PC-9 (cell line): ENCODE measurements around the gene ATXN7L2. TPM values are rescaled to one million over a fixed set of nuclear protein-coding genes. Genes with fewer than 3 reads are reported as not detected.

Source experiments
- BruUV-seq: library from RNA; stranded (reverse); fragments of 400-500 nt; replicated peaks from 2 replicates; lab custom pipeline; 2021; lab: Mats Ljungman, UMichigan
- CTCF ChIA-PET: fragments of 300-600 bp; sonication (Branson Sonifier 250); formaldehyde crosslinking; loops from one replicate; lab custom pipeline; 2022; ENCODE audit warnings: antibody characterized with exemption; lab: Charles Lee
- POLR2A ChIA-PET: fragments of 300-600 bp; sonication (Branson Sonifier 250); formaldehyde crosslinking; loops from one replicate; lab custom pipeline; 2022; ENCODE audit warnings: antibody characterized with exemption; ENCODE audit not compliant: unreplicated experiment; lab: Charles Lee
- DNase-seq, 2 experiments: peaks; one replicate each; pipeline versions ENCODE4 v3.0.0 to v3.0.0-alpha.2; 2015 to 2022; ENCODE audit warnings: mixed read lengths in 1 of 2
- H2AFZ ChIP-seq: fragments of 200-600 bp; sonication (generic); 2 replicates; pipeline ENCODE4 v1.8.1; 2017; ENCODE audit warnings: antibody characterized with exemption
- H3F3A ChIP-seq: fragments of 200-600 bp; sonication (generic); 2 replicates; pipeline ENCODE4 v1.8.1; 2017; ENCODE audit warnings: antibody characterized with exemption, mild to moderate bottlenecking, low read depth; ENCODE audit not compliant: insufficient read depth
- H3K27ac ChIP-seq: fragments of 200-600 bp; sonication (generic); 2 replicates; pipeline ENCODE4 v1.6.1; 2016; ENCODE audit warnings: mixed run types
- H3K27me3 ChIP-seq: fragments of 200-600 bp; sonication (generic); 2 replicates; pipeline ENCODE4 v1.6.1; 2016; ENCODE audit warnings: low read depth, mixed run types; ENCODE audit not compliant: insufficient read depth
- H3K36me3 ChIP-seq: fragments of 200-600 bp; sonication (generic); 2 replicates; pipeline ENCODE4 v1.6.1; 2016; ENCODE audit warnings: low read depth, mixed run types
- H3K4me1 ChIP-seq: fragments of 200-600 bp; sonication (generic); replicated peaks from 2 replicates; pipeline ENCODE4 v1.6.1; 2016; ENCODE audit warnings: mixed run types; ENCODE audit not compliant: insufficient read depth
- H3K4me2 ChIP-seq: fragments of 200-600 bp; sonication (generic); 2 replicates; pipeline ENCODE4 v1.6.1; 2017; ENCODE audit warnings: mixed run types
- H3K4me3 ChIP-seq: fragments of 200-600 bp; sonication (generic); 2 replicates; pipeline ENCODE4 v1.6.1; 2016; ENCODE audit warnings: mixed run types
- H3K79me2 ChIP-seq: fragments of 200-600 bp; sonication (generic); 2 replicates; pipeline ENCODE4 v1.6.1; 2017; ENCODE audit warnings: low read depth, mixed run types
- H3K9me2 ChIP-seq: fragments of 200-600 bp; sonication (generic); 2 replicates; pipeline ENCODE4 v1.8.1; 2017; ENCODE audit warnings: mild to moderate bottlenecking; ENCODE audit not compliant: insufficient read depth
- H3K9me3 ChIP-seq: fragments of 200-600 bp; sonication (generic); 2 replicates; pipeline ENCODE4 v1.8.1; 2016; ENCODE audit warnings: low read depth; ENCODE audit not compliant: insufficient read depth
- H4K20me1 ChIP-seq: fragments of 200-600 bp; sonication (generic); 2 replicates; pipeline ENCODE4 v1.8.1; 2017; ENCODE audit not compliant: insufficient read depth
- CTCF ChIP-seq: fragments of 200-600 bp; sonication (generic); conservative IDR thresholded peaks from 2 replicates; pipeline ENCODE4 v1.6.1; 2017; ENCODE audit warnings: mixed run types, antibody characterized with exemption, mild to moderate bottlenecking, moderate library complexity
- EZH2 ChIP-seq: fragments of 200-600 bp; sonication (generic); IDR thresholded peaks from 2 replicates; pipeline ENCODE4 v1.8.0; 2017; ENCODE audit warnings: antibody characterized with exemption, low read depth
- intact Hi-C: fragments of 100-400 bp; cut with micrococcal nuclease; formaldehyde crosslinking; loops from one replicate; pipeline ENCODE4 v1.10.0; 2022; ENCODE audit not compliant: unreplicated experiment
- total RNA-seq: library from RNA; stranded (reverse); gene quantifications from 2 replicates; pipeline ENCODE4 v1.2.3, GENCODE V29; 2021

The ATXN7L2 gene
- total RNA-seq, 1 experiment from 2014 or later: 4.7 TPM

- Histone ChIP-seq H3K27me3 (peaks cover 93% of the 10 kb centered on the region), H3K79me2 (no peaks in the 10 kb centered on the region), H3F3A (no peaks in the 10 kb centered on the region), H3K36me3 (no peaks in the 10 kb centered on the region), H3K4me2 (peak overlapping the region; percentile 41), H3K9me2 (no peaks in the 10 kb centered on the region), H4K20me1 (no peaks in the 10 kb centered on the region), H3K9me3 (no peaks in the 10 kb centered on the region), H3K27ac (no peak overlapping the region), H2AFZ (peak overlapping the region; percentile 34; the same call in 1 of the 2 replicates), H3K4me3 (peak overlapping the region; percentile 27; the same call in 1 of the 2 replicates), H3K4me1 (no peaks in the 10 kb centered on the region)
- POLR2A ChIA-PET: no interaction called here
- no peak for TF ChIP-seq CTCF
- CTCF ChIA-PET: no interaction called here
- intact Hi-C loops: no loop called here
- no peak for DNase-seq
- no TSS peak for BruUV-seq
Measured at GRCh38 chr1:109466125-109466451, 17.6 kb upstream of the ATXN7L2 start.

- H3K4me3 ChIP-seq: peak within 1 kb of the TSS; percentile 27; the same call in 1 of the 2 replicates
- peak within 1 kb of the TSS; percentile 41 for H3K4me2 ChIP-seq
- no peaks in the 10 kb centered on the region for H4K20me1 ChIP-seq
- CTCF ChIA-PET: no interaction called here
- no peaks in the 10 kb centered on the region for H3K4me1 ChIP-seq
- POLR2A ChIA-PET: no interaction called here
- H3K36me3 ChIP-seq: no peaks in the 10 kb centered on the region
- peak within 1 kb of the TSS; percentile 34; the same call in 1 of the 2 replicates for H2AFZ ChIP-seq
- no peak for TF ChIP-seq EZH2
- TF ChIP-seq CTCF: no peak
- intact Hi-C loops: no loop called here
- no TSS peak for BruUV-seq
- H3F3A ChIP-seq: no peaks in the 10 kb centered on the region
- H3K27me3 ChIP-seq: peaks cover 93% of the 10 kb centered on the region
- H3K9me3 ChIP-seq: no peaks in the 10 kb centered on the region
- DNase-seq: peak in 1 of 2 experiments; percentile 18
- H3K79me2 ChIP-seq: no peaks in the 10 kb centered on the region
- no peaks in the 10 kb centered on the region for H3K9me2 ChIP-seq
- H3K27ac ChIP-seq: no peak within 1 kb of the TSS
Measured at GRCh38 chr1:109466452-109467300, 17.0 kb upstream of the ATXN7L2 start, which contains the start of gene SYPL2. TSS of gene SYPL2 (plus strand) at chr1:109466546. CDS start at chr1:109466844, 298 bp downstream.

GRCh38 chr1:109467301-109467777 lies 16.4 kb upstream of the ATXN7L2 start:
- BruUV-seq: no TSS peak
- intact Hi-C loops: no loop called here
- POLR2A ChIA-PET: no interaction called here
- Histone ChIP-seq H3K4me3 (no peak overlapping the region), H3K4me2 (no peak overlapping the region), H3K36me3 (no peaks in the 10 kb centered on the region), H3F3A (no peaks in the 10 kb centered on the region), H3K27me3 (peaks cover 93% of the 10 kb centered on the region), H4K20me1 (no peaks in the 10 kb centered on the region), H3K9me2 (no peaks in the 10 kb centered on the region), H3K27ac (no peak overlapping the region), H3K79me2 (no peaks in the 10 kb centered on the region), H3K4me1 (no peaks in the 10 kb centered on the region), H2AFZ (no peak overlapping the region), H3K9me3 (no peaks in the 10 kb centered on the region)
- CTCF ChIA-PET: interaction anchor here (0.6 kb wide), 1 partner anchor 205 kb away, joined by 5 read pairs; no protein-coding TSS in a partner anchor
- TF ChIP-seq CTCF: no peak
- no peak for TF ChIP-seq EZH2
- no peak for DNase-seq
